GM12801 (cell line): Measurements from ENCODE around the gene PDGFRB.

Experiments
- TF ChIP-seq, protein P1 (sequence below): IDR thresholded peaks from one replicate; pipeline ENCODE4 v1.5.1; 2011; ENCODE audit warnings: control low read depth; ENCODE audit not compliant: insufficient read length; ENCODE audit errors: extremely low read depth

Gene PDGFRB

GRCh38 chr5:150175076-150175475 lies 19.4 kb upstream of the PDGFRB start:
- TF ChIP-seq, protein P1, sequence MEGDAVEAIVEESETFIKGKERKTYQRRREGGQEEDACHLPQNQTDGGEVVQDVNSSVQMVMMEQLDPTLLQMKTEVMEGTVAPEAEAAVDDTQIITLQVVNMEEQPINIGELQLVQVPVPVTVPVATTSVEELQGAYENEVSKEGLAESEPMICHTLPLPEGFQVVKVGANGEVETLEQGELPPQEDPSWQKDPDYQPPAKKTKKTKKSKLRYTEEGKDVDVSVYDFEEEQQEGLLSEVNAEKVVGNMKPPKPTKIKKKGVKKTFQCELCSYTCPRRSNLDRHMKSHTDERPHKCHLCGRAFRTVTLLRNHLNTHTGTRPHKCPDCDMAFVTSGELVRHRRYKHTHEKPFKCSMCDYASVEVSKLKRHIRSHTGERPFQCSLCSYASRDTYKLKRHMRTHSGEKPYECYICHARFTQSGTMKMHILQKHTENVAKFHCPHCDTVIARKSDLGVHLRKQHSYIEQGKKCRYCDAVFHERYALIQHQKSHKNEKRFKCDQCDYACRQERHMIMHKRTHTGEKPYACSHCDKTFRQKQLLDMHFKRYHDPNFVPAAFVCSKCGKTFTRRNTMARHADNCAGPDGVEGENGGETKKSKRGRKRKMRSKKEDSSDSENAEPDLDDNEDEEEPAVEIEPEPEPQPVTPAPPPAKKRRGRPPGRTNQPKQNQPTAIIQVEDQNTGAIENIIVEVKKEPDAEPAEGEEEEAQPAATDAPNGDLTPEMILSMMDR, result no peak

GRCh38 chr5:150174285-150174684 lies 18.6 kb upstream of the PDGFRB start:
- TF ChIP-seq, protein P1, result no peak

DNA sequence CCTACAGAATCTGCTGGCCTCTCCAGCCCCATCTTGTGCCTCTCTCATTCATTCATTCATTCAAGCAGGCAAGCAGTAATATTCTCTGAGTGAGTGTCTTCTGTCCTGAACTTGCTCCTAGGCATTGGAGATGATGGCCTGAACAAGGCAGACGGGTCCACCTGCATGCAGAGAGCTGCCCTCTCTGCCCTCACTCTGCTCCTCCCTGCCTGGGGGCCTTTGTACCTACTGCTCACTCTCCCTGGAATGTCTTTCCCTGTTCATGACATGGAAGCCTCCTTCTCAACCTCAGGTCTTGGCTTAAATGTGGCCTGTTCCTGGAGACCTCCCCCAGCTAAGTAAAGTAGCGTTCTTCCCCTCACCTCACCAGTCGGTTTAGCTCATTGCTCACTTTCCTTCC lies 17.5 kb upstream of the PDGFRB start:
- TF ChIP-seq, protein P1, result no peak

DNA sequence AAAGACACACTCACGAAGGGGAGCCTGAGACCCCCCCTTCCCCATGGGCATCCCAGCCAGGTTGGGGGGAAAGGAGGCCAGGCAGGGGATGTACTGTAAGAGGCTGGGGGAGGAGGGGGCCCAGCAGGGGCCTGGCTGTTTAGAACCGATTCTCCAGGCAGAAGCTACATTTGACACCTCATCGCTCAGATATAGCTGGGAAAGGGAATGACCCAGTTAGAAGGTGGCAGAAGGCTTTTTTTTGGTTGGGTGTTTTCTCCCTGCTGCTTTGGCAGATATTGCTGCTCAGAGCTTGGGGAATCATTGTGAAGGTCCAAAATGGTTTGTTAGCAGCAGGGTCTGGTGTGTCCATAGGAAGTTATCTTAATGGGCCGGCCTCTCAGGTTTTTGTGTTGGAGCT lies 16.9 kb upstream of the PDGFRB start:
- TF ChIP-seq, protein P1, result no peak

GRCh38 chr5:150172145-150172544 lies 16.5 kb upstream of the PDGFRB start:
- TF ChIP-seq, protein P1, result no peak

DNA sequence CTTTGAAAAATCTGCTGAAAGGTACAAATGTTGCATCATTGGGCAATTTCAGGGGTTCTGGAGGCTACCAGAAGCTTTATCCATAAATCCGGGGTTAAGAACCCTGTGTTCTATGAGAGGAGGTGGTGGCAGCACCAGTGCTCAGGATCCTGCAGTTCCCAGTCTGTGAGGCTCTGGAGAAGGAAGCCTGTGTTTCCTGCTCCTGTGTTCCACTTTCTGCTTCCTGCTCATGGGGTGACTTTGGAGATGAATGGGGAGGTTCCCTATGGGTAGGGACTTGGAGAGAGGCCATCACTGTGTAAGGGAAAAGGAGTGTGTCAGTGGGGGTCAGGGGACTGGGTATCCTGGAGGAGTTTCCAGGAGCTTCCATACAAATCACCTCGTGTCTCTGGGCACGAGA lies 13.2 kb upstream of the PDGFRB start:
- TF ChIP-seq, protein P1, result no peak

- TF ChIP-seq, protein P1, result no peak
Observed at GRCh38 chr5:150167908-150168307, 12.3 kb upstream of the PDGFRB start.

DNA sequence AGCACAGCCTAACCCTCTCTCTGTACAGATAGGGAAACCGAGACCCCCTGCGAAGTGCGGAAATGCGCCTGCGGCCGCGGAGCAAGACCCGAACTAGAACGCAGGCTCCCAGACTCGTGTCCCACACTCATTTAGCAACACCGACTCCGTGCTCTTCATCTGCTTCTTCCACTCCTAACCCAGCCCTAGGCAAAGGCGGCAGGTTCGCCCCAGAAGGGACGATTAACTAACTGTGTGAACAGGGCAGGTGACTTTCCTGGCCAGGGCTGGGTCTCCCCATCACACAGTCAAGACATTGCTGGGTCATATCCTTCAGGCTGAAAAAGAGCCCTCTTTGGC lies 11.8 kb upstream of the PDGFRB start:
- TF ChIP-seq, protein P1, result no peak
